Liver (tissue), 9 donors: ENCODE results near the gene DYRK3. TPM values are rescaled to one million over a fixed set of nuclear protein-coding genes. Genes with fewer than 3 reads are reported as not detected.
A peak's percentile ranks its signal among the peaks of the same experiment; 100 is the strongest.

ENCODE experiments used
- DNase-seq: peaks from one replicate; pipeline ENCODE4 v3.0.0-alpha.2; 2017; ENCODE audit warnings: low spot score
- H3K27ac ChIP-seq, 2 donors: one replicate each; pipeline ENCODE4 v1.7.0; 2013; ENCODE audit warnings: inconsistent platforms in 2 of 2, low read length in 2 of 2, control low read depth in 1 of 2, low read depth in 1 of 2, mild to moderate bottlenecking in 1 of 2
- H3K27me3 ChIP-seq, 4 donors: one replicate each; pipeline versions ENCODE4 v1.6.1 to v1.7.0; 2013; ENCODE audit warnings: low read length in 3 of 4, inconsistent platforms in 1 of 4, mild to moderate bottlenecking in 1 of 4, moderate library complexity in 1 of 4; ENCODE audit not compliant: control insufficient read depth in 4 of 4, insufficient read depth in 4 of 4
- H3K36me3 ChIP-seq, 4 donors: one replicate each; pipeline versions ENCODE4 v1.6.1 to v1.7.0; 2013; ENCODE audit warnings: low read length in 3 of 4, mild to moderate bottlenecking in 3 of 4, low read depth in 1 of 4, moderate library complexity in 1 of 4; ENCODE audit not compliant: control insufficient read depth in 4 of 4, insufficient read depth in 3 of 4
- H3K4me1 ChIP-seq, 4 donors: one replicate each; pipeline versions ENCODE4 v1.6.1 to v1.7.0; 2013; ENCODE audit warnings: low read length in 3 of 4, mild to moderate bottlenecking in 3 of 4, moderate library complexity in 1 of 4; ENCODE audit not compliant: control insufficient read depth in 4 of 4, insufficient read depth in 4 of 4
- H3K4me3 ChIP-seq, 3 donors: one replicate each; pipeline versions ENCODE4 v1.6.1 to v1.7.0; 2013; ENCODE audit warnings: low read length in 3 of 3, control low read depth in 1 of 3, low read depth in 1 of 3, mild to moderate bottlenecking in 1 of 3
- H3K9ac ChIP-seq, 2 donors: one replicate each; pipeline ENCODE4 v1.7.0; 2013; ENCODE audit warnings: low read length in 2 of 2, mild to moderate bottlenecking in 2 of 2, moderate library complexity in 2 of 2, control low read depth in 1 of 2, low read depth in 1 of 2
- H3K9me3 ChIP-seq, 4 donors: one replicate each; pipeline versions ENCODE4 v1.6.1 to v1.7.0; 2013; ENCODE audit warnings: low read length in 3 of 4; ENCODE audit not compliant: control insufficient read depth in 4 of 4
- EGR1 ChIP-seq, 2 donors: IDR thresholded peaks; 2 replicates each; pipeline ENCODE4 v1.6.1; 2016 to 2018; ENCODE audit warnings: antibody characterized with exemption in 2 of 2, low read depth in 2 of 2
- GABPA ChIP-seq, 2 donors: IDR thresholded peaks in 1 of 2; conservative IDR thresholded peaks in 1 of 2; 2 replicates each; pipeline ENCODE4 v1.6.1; 2016; ENCODE audit warnings: antibody characterized with exemption in 2 of 2, mild to moderate bottlenecking in 1 of 2, moderate library complexity in 1 of 2
- HNF4A ChIP-seq, 2 donors: conservative IDR thresholded peaks; 2 replicates each; pipeline ENCODE4 v1.6.1; 2016; ENCODE audit warnings: antibody characterized with exemption in 2 of 2, mild to moderate bottlenecking in 2 of 2
- JUND ChIP-seq, 2 donors: IDR thresholded peaks; 2 replicates each; pipeline ENCODE4 v1.6.1; 2016; ENCODE audit warnings: antibody characterized with exemption in 2 of 2
- NR2F2 ChIP-seq: IDR thresholded peaks from 2 replicates; pipeline ENCODE4 v1.6.1; 2016; ENCODE audit warnings: antibody characterized with exemption
- RAD21 ChIP-seq, 2 donors: IDR thresholded peaks; 2 replicates each; pipeline ENCODE4 v1.6.1; 2016; ENCODE audit warnings: antibody characterized with exemption in 2 of 2, mild to moderate bottlenecking in 2 of 2
- RXRA ChIP-seq, 2 donors: IDR thresholded peaks; 2 replicates each; pipeline ENCODE4 v1.6.1; 2017 to 2018; ENCODE audit warnings: antibody characterized with exemption in 2 of 2, mild to moderate bottlenecking in 1 of 2
- SP1 ChIP-seq: IDR thresholded peaks from 2 replicates; pipeline ENCODE4 v1.6.1; 2018; ENCODE audit warnings: antibody characterized with exemption, mild to moderate bottlenecking
- WGBS: extraction: QIAGEN DNeasy Blood & Tissue Kit; methylation state at CpG from one replicate; pipeline ENCODE4 v1.1.7; 2013; 5-methylcytosine and 5-hydroxymethylcytosine counted together
- polyA plus RNA-seq, 2 donors: library from polyadenylated mRNA; stranded (reverse) in 1 of 2; unstranded in 1 of 2; fragments of 200-250 nt in 1 of 2; fragments of >200 nt in 1 of 2; fragmentation: Nextera tagmentation in 1 of 2; extraction: Ambion mirVana in 1 of 2; gene quantifications; one replicate each; pipeline versions ENCODE4 v1.2.1 to v1.2.3, GENCODE V29; 2013 to 2015
- total RNA-seq, 2 donors: library from RNA; depleted of rRNA; stranded (reverse); fragments of >200 nt; gene quantifications; one replicate each; pipeline ENCODE4 v1.2.3, GENCODE V29; 2014
- TF ChIP-seq, protein P1 (sequence below): IDR thresholded peaks from 2 replicates; pipeline ENCODE4 v1.6.1; 2016; ENCODE audit warnings: antibody characterized with exemption, mild to moderate bottlenecking
- TF ChIP-seq, protein P2 (sequence below): IDR thresholded peaks from 2 replicates; pipeline ENCODE4 v1.6.1; 2016; ENCODE audit warnings: antibody characterized with exemption
- TF ChIP-seq, protein P3 (sequence below): IDR thresholded peaks from 2 replicates; pipeline ENCODE4 v1.6.1; 2016; ENCODE audit warnings: antibody characterized with exemption
- donor health status: healthy.
- donor health status: healthy.
- donor health status: healthy.
- donor health status: healthy.
- donor health status: healthy.

Gene DYRK3
- total and polyA plus RNA-seq, 4 donors, result 1.5 to 41.8 (median 5.0) TPM

DNA sequence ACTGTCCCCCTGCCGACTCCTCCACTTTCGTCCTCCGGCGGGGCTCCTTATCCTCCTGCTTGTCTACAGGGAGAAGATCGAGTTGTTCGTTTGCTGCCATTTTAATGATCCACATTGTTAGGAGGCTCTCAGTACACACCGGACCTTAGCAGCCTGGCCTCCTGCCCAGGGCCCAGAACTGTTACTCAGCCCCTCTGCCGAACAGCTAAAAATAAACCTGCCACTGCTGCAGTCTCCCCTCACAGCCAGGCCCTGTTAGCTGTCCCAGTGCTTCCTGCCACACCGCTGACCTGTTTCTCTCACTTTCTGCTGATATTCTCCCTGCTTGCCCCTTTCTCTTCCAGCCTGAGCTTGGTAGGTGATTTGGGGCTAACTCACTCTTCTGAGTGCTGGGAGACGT is 57.7 kb downstream of the DYRK3 start:
- Histone ChIP-seq H3K27me3 (no peaks in the 10 kb centered on the region), H3K9ac (peak overlapping the region in 1 of 2 donors; percentile 17), H3K9me3 (no peaks in the 10 kb centered on the region), H3K4me3 (no peak overlapping the region), H3K36me3 (peaks cover 0 to 3% (median 0%) of the 10 kb centered on the region in 4 donors), H3K4me1 (peaks cover 53 to 77% (median 64%) of the 10 kb centered on the region in 4 donors), H3K27ac (peak overlapping the region; percentile 80 to 87)
- WGBS, result 39% methylated on average over 10 of the region's 10 CpGs
- TF ChIP-seq SP1, result peak; percentile 20
- TF ChIP-seq NR2F2, result peak; percentile 19
- TF ChIP-seq, protein P1, sequence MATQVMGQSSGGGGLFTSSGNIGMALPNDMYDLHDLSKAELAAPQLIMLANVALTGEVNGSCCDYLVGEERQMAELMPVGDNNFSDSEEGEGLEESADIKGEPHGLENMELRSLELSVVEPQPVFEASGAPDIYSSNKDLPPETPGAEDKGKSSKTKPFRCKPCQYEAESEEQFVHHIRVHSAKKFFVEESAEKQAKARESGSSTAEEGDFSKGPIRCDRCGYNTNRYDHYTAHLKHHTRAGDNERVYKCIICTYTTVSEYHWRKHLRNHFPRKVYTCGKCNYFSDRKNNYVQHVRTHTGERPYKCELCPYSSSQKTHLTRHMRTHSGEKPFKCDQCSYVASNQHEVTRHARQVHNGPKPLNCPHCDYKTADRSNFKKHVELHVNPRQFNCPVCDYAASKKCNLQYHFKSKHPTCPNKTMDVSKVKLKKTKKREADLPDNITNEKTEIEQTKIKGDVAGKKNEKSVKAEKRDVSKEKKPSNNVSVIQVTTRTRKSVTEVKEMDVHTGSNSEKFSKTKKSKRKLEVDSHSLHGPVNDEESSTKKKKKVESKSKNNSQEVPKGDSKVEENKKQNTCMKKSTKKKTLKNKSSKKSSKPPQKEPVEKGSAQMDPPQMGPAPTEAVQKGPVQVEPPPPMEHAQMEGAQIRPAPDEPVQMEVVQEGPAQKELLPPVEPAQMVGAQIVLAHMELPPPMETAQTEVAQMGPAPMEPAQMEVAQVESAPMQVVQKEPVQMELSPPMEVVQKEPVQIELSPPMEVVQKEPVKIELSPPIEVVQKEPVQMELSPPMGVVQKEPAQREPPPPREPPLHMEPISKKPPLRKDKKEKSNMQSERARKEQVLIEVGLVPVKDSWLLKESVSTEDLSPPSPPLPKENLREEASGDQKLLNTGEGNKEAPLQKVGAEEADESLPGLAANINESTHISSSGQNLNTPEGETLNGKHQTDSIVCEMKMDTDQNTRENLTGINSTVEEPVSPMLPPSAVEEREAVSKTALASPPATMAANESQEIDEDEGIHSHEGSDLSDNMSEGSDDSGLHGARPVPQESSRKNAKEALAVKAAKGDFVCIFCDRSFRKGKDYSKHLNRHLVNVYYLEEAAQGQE, result no peak
- peak in 1 of 2 donors; percentile 29 for TF ChIP-seq RAD21 (IDR thresholded peaks at IDR 0.05)
- DNase-seq, result no peak

GRCh38 chr1:206693592-206693991 is 58.3 kb downstream of the DYRK3 start:
- H3K27me3 ChIP-seq, result no peaks in the 10 kb centered on the region
- no peak overlapping the region for H3K9ac ChIP-seq
- no peak overlapping the region for H3K4me3 ChIP-seq
- WGBS, result 32% methylated on average over 7 of the region's 7 CpGs
- peak overlapping the region; percentile 80 to 87 for H3K27ac ChIP-seq
- H3K9me3 ChIP-seq, result no peaks in the 10 kb centered on the region
- TF ChIP-seq, protein P2, sequence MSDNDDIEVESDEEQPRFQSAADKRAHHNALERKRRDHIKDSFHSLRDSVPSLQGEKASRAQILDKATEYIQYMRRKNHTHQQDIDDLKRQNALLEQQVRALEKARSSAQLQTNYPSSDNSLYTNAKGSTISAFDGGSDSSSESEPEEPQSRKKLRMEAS, result peak; percentile 52
- peak in 1 of 2 donors; percentile 77 for TF ChIP-seq RXRA (IDR thresholded peaks at IDR 0.05)
- peak in 1 of 2 donors; percentile 53 for TF ChIP-seq JUND (IDR thresholded peaks at IDR 0.05)
- TF ChIP-seq, protein P3, sequence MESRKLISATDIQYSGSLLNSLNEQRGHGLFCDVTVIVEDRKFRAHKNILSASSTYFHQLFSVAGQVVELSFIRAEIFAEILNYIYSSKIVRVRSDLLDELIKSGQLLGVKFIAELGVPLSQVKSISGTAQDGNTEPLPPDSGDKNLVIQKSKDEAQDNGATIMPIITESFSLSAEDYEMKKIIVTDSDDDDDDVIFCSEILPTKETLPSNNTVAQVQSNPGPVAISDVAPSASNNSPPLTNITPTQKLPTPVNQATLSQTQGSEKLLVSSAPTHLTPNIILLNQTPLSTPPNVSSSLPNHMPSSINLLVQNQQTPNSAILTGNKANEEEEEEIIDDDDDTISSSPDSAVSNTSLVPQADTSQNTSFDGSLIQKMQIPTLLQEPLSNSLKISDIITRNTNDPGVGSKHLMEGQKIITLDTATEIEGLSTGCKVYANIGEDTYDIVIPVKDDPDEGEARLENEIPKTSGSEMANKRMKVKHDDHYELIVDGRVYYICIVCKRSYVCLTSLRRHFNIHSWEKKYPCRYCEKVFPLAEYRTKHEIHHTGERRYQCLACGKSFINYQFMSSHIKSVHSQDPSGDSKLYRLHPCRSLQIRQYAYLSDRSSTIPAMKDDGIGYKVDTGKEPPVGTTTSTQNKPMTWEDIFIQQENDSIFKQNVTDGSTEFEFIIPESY, result no peak
- peak; percentile 23 to 67 for TF ChIP-seq HNF4A (conservative IDR thresholded peaks at IDR 0.05)
- no peak for TF ChIP-seq GABPA (IDR thresholded peaks at IDR 0.05 in 1 of 2, conservative IDR thresholded peaks at IDR 0.05 in 1 of 2)
- peak; percentile 2 for TF ChIP-seq SP1
- TF ChIP-seq EGR1 (IDR thresholded peaks at IDR 0.05; ENCODE audit: low read depth in 2 of 2), result peak in 1 of 2 donors; percentile 53
- peaks cover 49 to 74% (median 60%) of the 10 kb centered on the region in 4 donors for H3K4me1 ChIP-seq
- no peak for DNase-seq
- H3K36me3 ChIP-seq, result peaks cover 0 to 3% (median 0%) of the 10 kb centered on the region in 4 donors
